Dermis blood vessel endothelial cell (primary cell): Measurements from ENCODE around the gene SIDT1. TPM values are rescaled to one million over a fixed set of nuclear protein-coding genes. Genes with fewer than 3 reads are reported as not detected.
"Not testable (repeated sequence)": the region's sequence is repeated elsewhere in the genome, so short reads cannot be mapped to it uniquely, and the experiment has no call there.

Experiments
- DNase-seq: peaks from one replicate; pipeline ENCODE4 v3.0.0; 2010
- total RNA-seq: library from RNA; depleted of rRNA; stranded (reverse); fragments of >200 nt; gene quantifications from 2 replicates; pipeline ENCODE4 v1.2.3, GENCODE V29; 2014

The SIDT1 gene
- total RNA-seq, 1 donor from 2014 or later = not detected

DNA sequence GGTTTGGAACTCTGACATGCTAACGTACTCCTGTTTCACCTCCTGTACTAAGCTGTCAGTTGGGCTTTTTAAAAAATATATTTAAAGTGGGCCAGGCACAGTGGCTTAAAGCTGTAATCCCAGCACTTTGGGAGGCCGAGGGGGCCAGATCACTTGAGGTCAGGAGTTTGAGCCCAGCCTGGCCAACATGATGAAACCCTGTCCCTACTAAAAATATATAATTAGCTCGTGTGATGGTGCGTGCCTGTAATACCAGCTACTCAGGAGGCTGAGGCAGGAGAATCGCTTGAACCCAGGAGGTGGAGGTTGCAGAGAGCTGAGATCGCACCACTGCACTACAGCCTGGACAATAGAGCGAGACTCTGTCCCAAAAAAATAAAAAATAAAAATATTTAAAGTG, 103.7 kb downstream of the SIDT1 start:
- DNase-seq = not testable (repeated sequence)

DNA sequence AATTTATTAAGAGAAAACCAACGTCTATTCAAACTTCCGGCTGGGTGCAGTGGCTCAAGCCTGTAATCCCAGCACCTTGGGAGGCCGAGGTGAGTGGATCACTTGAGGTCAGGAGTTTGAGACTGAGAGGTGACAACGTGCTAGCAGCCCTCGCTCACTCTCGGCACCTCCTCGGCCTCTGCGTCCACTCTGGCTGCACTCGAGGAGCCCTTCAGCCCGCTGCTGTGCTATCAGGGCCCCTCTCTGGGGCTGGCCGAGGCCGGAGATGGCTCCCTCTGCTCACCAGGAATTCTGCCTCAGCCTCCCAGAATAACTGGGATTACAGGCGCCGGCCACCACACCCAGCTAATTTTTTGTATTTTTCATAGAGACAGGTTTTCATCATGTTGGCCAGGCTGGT, 105.4 kb downstream of the SIDT1 start:
- no peak for DNase-seq

DNA sequence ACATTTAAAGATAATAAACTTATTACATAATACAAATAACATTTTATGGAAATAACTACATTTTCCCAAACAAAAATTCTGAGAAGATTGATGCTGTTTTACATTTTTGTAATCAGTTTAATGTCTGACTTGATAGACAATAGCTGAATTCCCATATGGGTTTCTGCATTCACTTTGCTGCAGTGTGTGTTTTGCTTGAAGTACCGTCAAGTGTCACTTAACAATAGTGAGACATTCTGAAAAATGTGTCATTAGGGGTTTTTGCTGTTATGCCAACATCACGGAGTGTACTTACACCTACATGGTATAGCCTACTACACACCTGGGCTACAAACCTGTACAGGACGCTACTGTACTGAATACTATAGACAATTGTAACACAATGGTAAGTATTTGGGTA, 106.6 kb downstream of the SIDT1 start:
- DNase-seq = no peak

DNA sequence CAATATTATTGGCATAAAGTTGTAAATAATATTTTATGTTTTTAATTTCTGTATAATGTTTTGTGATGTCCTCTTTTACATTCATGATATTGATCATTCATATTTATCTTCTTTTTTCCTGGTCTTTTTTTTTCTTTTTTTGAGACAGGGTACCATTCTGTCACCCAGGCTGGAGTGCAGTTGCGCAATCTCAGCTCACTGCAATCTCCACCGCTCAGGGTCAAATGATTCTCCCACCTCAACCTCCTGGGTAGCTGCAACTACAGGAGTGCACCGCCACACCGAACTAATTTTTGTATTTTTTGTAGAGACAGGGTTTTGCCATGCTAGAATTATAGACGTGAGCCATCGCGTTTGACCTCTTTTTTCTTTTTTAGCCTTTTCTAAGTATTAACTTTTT, 111.2 kb downstream of the SIDT1 start:
- DNase-seq = no peak

DNA sequence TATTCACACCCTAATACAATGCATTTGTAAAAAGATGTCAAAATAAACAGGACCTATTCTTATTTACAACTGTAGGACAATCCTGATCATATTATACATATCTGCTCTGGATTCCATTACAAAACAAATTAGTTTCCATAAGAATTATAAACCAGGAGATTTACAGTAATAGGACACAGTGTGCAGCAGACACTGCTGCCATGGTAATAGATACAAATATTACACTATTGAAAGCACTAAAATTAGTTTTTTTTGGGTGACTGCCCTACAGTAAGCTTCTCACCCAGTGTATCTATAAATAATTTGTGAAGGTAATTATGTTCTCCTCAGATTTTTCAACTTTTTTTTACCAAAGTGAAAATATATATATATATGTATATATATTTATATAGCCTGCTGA, 116.2 kb downstream of the SIDT1 start:
- DNase-seq = no peak

DNA sequence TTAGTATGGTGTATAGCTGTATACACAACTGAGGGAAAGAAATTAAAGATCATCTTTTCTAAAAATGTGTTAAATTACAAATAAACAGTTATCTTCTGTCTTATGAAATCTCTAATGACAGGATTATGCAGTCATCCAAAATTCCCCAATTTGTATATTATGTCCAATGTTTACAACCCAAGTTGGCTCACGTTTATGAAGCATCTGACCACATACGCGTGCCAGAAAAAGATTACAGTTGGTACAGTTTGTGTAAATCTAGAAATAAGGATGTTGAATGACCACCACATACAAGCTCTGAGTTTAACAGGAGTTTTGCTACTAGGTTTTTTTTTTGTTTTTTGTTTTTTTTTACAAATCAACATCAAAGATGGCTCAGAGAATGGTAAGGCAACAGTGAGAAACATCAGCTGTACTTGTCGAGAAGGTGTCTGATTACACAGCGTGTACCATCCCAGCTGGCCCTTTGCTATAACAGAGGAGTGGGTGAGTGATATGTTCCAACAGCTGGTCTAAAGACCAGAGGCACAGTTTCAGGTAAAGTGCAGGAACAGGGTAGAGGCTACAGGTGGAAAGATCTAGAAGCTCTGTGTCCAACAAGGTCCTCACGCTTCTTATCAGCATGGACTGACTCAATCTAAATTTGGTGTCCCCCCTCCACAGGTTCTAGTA, 117.0 kb downstream of the SIDT1 start:
- no peak for DNase-seq

DNA sequence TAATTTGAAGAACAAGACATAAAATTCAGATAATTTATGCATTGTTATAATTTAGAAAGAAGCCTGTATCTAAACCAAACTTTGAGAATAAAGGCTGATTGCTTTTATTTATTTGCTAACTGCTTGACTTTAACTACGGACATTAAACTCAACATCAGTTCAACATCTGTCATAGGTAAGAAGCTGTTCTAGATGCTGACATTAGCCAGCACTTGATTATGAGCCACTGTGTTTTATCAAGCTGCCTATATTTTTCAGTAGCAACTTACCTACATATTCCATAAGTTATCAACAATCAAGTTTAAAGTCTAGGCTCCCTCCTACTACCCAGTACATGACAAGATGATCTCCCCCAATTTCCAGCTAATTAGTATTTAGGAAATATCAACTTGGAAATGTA, 122.0 kb downstream of the SIDT1 start:
- DNase-seq = no peak

DNA sequence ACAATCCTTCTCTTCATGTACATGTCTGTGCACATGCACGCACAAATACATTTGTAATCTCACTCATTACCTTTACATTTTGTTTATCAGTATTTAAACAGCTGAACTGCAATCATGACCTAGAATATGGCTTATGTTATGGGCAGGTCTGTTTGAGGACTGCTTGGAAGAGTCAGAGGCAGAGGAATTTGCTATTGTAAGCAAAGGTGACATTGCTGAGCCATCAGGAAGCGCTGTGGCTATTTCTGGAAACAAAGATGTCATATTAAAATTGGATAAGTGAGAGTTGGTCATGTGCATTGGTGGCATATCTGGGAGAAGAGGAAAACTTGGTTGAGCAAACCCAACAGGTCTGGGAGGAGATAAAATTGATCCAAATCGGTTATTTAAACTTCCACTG, 122.5 kb downstream of the SIDT1 start:
- DNase-seq = no peak

DNA sequence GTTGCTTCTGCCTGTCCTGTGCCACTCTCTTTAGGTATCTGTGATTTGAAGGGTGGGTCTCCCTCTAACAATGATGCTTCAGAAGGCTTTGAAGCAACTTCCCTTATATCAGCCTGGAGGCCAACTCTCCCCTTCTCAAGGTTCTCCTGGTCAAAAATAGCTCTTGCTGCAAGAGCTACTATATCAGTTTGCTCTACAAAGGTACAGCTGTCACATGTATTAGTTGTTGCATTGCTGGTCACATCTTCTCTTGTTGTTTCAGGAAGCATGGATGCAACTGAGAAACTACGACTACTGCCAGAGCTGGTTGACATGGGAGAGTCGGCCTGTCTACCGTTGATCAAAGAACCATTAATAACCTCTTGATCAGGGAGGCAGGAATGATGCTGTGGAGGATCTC, 125.8 kb downstream of the SIDT1 start:
- DNase-seq = no peak

DNA sequence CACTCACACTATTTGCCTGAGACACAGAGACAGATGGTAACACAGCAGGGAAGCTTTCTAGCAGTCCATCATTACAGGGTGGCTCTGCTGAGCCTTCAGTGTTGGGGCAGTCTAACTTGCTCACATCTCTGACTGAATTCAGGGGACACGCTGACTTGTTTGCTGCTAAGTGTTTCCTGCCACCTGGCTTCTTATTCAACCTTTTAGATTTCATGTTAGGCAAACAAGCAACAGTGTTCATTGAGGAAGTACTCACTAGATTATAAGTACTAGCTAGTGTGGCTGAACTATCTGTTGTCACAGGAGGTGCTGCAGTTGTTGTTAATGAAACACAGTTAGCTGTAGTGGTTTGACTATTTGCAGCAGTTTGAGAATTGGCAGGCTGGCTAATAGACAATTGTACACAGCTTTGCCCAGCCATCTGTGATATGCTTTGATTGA, 126.8 kb downstream of the SIDT1 start:
- no peak for DNase-seq

DNA sequence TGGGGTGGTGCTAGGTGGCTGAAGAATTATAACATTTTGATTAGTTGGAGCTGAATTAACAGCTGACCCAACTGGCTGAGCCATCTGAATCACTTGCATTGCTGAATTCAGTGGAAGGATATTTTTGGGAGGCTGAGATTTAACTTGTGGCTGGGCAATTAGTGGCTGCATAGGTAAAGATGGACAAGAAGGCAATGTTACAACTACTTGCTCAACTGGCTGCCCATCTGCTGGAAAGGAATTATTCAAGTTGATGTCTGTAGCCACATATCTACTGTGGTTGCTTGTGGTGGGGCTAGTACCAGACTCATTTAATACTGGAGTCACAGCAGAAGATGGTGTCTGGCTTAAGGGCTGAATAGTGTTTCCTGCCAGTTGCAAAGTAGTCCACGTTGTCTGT, 127.6 kb downstream of the SIDT1 start:
- DNase-seq = no peak

DNA sequence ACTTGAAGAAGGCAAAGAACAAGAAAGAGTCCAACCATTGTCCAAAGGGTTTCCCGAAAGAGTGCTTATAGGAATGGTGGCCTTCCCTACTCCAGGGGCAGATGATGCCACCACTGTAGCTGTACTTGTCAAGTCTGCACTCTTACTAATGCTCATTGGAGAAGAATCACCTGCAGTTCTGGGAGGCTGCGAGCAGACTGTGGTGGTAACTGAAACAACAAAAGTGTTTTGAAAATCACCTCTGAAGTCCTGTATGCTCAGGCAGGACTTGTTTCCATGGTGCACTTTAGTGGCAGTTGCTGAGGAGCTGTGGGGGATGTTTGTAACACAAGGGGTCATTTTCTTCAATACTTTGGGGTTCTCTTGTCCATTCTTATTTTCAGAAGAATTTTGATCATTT, 128.1 kb downstream of the SIDT1 start:
- DNase-seq = no peak

DNA sequence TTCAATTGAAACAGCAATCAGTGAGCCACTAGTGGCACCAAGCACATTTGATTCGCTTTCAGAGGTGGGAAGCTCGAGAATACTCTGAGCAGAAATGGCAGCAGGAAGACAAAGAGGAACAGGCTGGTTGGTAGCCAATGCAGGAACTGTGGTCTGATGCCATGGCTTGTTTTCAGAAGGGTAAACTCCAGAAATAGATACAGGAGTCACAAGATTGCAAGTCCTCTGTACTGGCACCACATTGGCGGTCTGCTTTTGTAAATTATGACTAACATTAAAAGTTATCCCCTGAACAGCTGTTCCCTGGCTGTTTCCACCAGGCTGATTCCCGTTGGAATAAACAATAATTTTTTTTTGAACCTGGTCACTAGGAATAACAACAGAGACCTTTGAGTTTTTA, 128.5 kb downstream of the SIDT1 start:
- no peak for DNase-seq

DNA sequence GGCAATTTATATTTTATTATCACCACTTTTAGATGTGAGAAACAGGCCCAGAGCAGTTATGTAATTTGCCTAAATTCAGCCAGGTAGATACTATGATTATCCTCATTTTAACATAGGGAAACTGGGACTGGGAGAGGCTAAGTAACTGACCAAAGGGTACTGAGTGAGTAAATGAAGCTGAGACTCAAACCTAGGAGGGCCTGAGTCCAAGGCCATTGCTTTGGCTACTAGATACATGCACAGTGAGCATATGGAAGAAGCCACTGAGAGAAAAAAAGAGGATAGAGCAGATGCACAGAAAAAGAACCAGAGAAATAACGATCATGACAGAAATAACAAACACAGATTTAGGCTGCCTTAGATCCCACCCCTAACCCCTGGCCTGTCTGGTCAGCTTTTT, 130.5 kb downstream of the SIDT1 start:
- no peak for DNase-seq

DNA sequence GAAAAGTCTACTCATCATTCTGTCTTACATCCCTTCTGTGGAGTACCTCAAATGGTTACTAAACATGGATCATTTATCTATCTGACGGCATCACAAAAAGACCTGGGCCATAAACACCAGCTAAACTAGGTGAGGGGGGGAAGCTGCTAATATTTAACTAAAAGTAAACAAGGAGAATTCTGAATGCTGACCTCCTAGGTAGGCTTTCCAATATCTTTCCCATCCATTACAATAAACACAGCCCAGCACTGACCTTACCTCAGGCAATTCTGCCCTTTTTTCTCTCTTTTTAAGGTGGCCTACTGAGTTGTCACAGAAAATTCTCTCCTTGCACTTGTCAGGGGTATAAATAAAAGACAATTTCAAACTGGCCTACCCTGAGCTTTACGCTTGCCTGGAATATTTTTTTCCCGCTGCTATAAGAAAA, 131.0 kb downstream of the SIDT1 start:
- no peak for DNase-seq

DNA sequence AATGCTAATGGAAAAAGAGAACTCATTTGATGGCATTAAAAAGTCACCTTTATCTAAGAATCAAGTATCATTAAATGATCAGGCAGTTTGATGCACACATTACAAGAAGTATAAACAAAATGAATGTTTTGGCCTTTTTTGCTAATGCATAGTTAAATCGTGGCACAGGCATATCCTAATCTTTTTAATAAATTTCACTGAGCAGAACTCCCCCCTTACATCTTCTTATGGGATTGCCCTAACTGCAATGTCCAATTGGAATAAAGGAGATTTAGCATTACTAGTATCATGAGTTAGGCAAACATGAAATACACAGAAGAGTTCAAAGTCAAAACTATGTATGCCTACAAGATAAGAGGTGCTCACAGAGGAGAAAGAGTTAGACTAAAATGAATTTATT, 131.4 kb downstream of the SIDT1 start:
- no peak for DNase-seq

DNA sequence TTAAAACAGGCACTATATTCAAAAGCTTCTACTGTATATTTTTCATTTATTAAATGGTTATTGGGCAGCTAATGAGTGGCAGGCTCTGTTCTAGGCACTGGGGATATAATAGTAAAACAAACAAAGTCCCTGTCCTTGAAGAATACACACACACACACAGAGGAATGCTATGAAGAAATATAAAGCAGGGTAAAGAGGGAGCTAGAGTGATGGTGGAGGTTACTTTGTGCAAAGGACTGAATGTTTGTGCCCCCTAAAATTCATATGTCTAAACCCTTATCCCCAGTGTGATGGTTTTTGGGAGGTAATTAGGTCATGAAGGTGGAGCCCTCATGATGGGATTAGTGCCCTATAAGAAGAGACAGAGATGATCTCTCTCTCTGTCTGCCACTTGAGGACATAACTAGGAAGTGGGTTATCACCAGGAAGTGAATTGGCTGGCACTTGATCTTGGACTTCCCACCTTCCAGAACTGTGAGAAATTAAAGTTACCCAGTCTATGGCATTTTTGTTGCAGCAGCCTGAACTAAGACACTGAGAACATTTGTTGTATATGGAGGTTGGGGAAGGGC, 132.3 kb downstream of the SIDT1 start:
- no peak for DNase-seq

DNA sequence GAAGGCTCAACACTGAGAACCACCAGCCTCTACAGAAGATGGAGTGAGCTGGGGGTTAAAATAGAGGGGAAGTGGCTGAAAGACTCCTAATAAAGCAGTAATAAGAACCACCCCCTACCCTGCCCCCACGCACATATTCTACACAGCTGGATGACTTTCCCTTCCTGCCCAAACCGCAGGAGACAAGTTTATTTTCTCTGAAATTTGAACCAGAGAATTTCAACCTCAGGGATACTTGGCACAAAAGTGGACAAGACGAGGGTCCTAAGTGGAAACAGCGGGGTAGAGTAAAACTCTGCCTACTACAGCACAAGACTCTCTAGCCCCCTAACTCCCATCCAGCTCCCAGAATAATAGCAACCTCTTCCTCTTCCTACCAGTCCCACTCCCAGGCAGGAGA, 135.7 kb downstream of the SIDT1 start:
- DNase-seq = no peak

DNA sequence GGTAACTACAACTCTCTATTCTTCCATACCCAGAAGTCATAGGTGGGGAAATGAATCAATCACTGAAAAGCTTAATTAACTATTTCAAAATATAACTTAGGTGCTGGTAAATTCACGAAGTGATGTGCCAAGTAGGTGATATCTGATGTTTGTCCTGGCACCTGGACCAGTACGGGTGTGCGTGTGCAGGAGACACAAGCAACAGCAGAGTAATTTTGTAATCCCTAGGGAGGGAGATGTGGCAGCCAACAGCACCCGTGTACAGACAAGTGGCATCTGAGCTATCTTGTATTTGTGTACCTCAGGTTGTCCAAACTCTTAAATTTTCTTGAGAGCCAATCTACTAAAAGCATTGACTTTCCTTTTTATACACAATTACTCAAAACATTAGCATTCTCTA, 141.2 kb downstream of the SIDT1 start:
- DNase-seq = no peak

DNA sequence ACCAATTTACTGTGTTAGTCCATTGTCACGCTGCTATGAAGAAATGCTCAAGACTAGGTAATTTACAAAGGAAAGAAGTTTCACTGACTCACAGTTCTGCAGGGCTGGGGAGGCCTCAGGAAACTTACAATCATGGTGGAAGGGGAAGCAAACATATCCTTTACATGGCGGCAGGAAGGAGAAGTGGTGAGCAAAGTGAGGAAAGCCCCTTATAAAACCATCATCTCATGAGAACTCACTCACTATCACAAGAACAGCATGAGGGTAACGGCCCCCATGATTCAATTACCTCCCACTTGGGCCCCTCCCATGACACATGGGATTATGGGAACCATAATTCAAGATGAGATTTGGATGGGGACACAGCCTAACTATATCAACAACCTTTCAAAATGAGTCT, 143.9 kb downstream of the SIDT1 start:
- DNase-seq = no peak

DNA sequence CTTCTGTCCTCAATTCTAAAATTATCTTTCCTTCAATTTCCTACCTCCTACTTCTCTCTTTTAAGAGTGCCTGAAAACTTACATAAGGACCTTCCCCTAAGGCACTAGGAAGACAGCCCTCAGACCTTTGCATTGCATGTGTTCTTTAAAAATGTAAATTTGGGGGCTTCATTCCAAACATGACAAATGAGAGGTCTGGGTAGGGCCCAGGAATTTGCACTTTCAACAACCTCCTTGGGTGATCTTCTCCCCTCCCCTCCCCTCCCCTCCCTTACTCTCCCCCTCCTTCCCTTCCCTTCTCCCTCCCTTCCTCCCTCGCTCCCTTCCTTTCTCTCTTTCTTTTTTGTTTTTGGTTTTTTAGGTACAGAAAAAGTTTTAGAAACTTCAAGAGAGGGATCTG, 145.4 kb downstream of the SIDT1 start:
- no peak for DNase-seq

DNA sequence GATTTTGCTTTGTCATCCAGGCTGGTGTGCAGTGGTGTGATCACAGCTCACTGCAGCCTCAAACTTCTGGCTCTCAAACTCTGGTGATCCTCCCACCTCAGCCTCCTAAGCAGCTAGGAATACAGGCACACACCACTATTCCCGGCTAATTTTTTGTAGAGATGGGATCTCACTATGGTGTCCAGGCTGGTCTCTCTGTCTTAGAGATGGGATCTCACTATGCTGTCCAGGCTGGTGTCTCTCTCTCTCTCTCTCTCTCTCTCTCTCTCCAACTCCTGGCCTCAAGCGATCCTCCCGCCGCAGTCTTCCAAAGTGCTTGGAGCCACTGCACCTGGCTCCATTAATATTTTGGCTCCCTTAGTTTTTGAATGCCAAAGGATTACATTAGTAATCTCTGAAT, 146.4 kb downstream of the SIDT1 start:
- no peak for DNase-seq
